SK-N-SH treated with all-trans-retinoic acid at 6 μM for 48 hours (cell line): ENCODE results near the gene ARHGAP15.

ENCODE experiments used
- BACH2 ChIP-seq: fragments of 250-450 bp; sonication (Bioruptor Pico); IDR thresholded peaks from 2 replicates; pipeline ENCODE4 v1.9.0; 2021; ENCODE audit warnings: mild to moderate bottlenecking, borderline replicate concordance
- CSDC2 ChIP-seq: fragments of 250-450 bp; sonication (Bioruptor Pico); IDR thresholded peaks from 2 replicates; pipeline ENCODE4 v1.5.0; 2020; ENCODE audit warnings: mild to moderate bottlenecking, moderate library complexity
- ZFP30 ChIP-seq: fragments of 450-650 bp; formaldehyde crosslinking; IDR thresholded peaks from 2 replicates; pipeline ENCODE4 v1.5.0; 2022; ENCODE audit warnings: mild to moderate bottlenecking, moderate library complexity
- ZNF70 ChIP-seq: fragments of 450-650 bp; formaldehyde crosslinking; IDR thresholded peaks from 2 replicates; pipeline ENCODE4 v1.5.0; 2020; ENCODE audit warnings: mild to moderate bottlenecking, moderate library complexity

DNA sequence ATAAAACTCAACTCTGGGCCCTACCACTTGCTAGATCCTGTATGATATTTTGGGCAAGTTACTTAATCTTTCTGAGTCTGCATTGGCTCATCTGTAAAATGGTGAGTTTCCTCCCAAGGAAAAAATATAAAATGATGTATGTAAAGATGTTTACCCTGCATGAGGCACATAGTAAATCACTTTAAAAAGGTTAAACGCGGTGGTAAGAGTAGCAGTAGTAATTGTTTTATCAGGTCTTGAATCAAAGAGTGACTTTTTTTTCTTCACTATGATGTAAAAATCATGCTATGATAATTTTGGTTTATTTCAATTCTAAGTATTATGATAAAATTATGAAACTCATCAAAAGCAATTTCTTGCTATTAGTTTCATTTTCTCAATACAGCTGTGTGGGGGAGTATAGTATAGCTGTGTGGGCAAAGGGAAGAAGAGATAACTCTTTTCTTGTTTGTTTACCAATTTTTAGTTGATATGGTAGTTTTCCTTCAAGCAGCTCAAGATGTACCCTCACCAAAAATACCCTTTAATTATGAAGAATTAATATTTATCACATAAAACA, 10.7 kb downstream of the ARHGAP15 start:
- TF ChIP-seq ZNF70 (no peak), CSDC2 (CRISPR knock-in tag) (no peak), BACH2 (CRISPR knock-in tag) (no peak), ZFP30 (CRISPR knock-in tag) (no peak)
